Karpas-422 (cell line): ENCODE results near the gene GSTT4. TPM values are rescaled to one million over a fixed set of nuclear protein-coding genes. Genes with fewer than 3 reads are reported as not detected.
"Not testable (repeated sequence)": the region's sequence is repeated elsewhere in the genome, so short reads cannot be mapped to it uniquely, and the experiment has no call there.

ENCODE experiments used
- DNase-seq: peaks from one replicate; pipeline ENCODE4 v3.0.0-alpha.2; 2015
- H2AFZ ChIP-seq: fragments of 200-600 bp; sonication (generic); 2 replicates; pipeline ENCODE4 v1.6.1; 2014; ENCODE audit warnings: antibody characterized with exemption, low read length, mixed read lengths
- H3K27ac ChIP-seq: fragments of 200-600 bp; sonication (generic); 2 replicates; pipeline ENCODE4 v1.5.1; 2014; ENCODE audit warnings: mild to moderate bottlenecking, low read length, moderate library complexity
- H3K27me3 ChIP-seq: fragments of 200-600 bp; sonication (generic); 2 replicates; pipeline ENCODE4 v1.6.1; 2014; ENCODE audit warnings: low read length, mixed read lengths
- H3K36me3 ChIP-seq: fragments of 200-600 bp; sonication (generic); 2 replicates; pipeline ENCODE4 v1.6.1; 2014; ENCODE audit warnings: low read length, mixed read lengths; ENCODE audit not compliant: insufficient read depth
- H3K4me1 ChIP-seq: fragments of 200-600 bp; sonication (generic); 2 replicates; pipeline ENCODE4 v1.6.1; 2014; ENCODE audit warnings: mild to moderate bottlenecking, low read length, mixed read lengths
- H3K4me2 ChIP-seq: fragments of 200-600 bp; sonication (generic); 2 replicates; pipeline ENCODE4 v1.6.1; 2014; ENCODE audit warnings: low read length, low read depth, mild to moderate bottlenecking; ENCODE audit not compliant: poor library complexity, severe bottlenecking
- H3K4me3 ChIP-seq: fragments of 200-600 bp; sonication (generic); 2 replicates; pipeline ENCODE4 v1.5.1; 2014; ENCODE audit warnings: mild to moderate bottlenecking, antibody characterized with exemption, low read length, mixed read lengths
- H3K79me2 ChIP-seq: fragments of 200-600 bp; sonication (generic); 2 replicates; pipeline ENCODE4 v1.6.1; 2014; ENCODE audit warnings: mild to moderate bottlenecking, low read length, mixed read lengths
- H3K9ac ChIP-seq: fragments of 200-600 bp; sonication (generic); 2 replicates; pipeline ENCODE4 v1.6.0; 2014; ENCODE audit warnings: low read length
- H3K9me2 ChIP-seq: fragments of 200-600 bp; sonication (generic), shearing (Covaris generic); replicated peaks from 2 replicates; pipeline ENCODE4 v1.6.0; 2014; ENCODE audit warnings: mild to moderate bottlenecking, low read length, moderate library complexity; ENCODE audit not compliant: insufficient read depth
- H3K9me3 ChIP-seq: fragments of 300-700, 200-600 bp; sonication (generic); 2 replicates; pipeline ENCODE4 v1.6.1; 2014; ENCODE audit warnings: low read length, mixed read lengths
- H4K20me1 ChIP-seq: fragments of 200-600 bp; sonication (generic); 2 replicates; pipeline ENCODE4 v1.6.1; 2014; ENCODE audit warnings: mild to moderate bottlenecking, antibody characterized with exemption, low read length, low read depth; ENCODE audit not compliant: insufficient read depth
- total RNA-seq: library from RNA; depleted of rRNA; stranded (reverse); fragments of >200 nt; shearing (Covaris generic); gene quantifications from 2 replicates; pipeline ENCODE4 v1.2.3, GENCODE V29; 2014; ENCODE audit warnings: low replicate concordance

The GSTT4 gene
- total RNA-seq, 1 experiment from 2014 or later = not detected

DNA sequence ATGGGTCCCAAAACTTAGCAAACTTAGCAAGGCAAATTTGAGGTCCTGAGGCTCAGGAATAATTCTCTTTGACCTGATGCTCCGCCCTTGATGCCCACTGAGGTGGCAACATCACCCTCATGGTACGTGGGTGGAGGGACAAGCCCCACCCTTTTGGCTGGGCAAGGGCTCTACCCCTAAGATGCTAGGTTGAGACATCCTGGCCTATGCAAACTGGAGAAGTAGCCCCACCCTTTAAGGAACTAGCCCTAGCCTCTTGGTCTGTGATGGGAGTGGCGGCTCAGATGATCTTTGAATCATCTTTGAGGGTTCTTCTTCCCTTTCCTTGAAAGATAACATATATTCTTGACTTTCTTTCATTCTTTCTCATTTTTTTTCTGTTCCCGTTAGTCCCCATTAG is 38.7 kb upstream of the GSTT4 start:
- H2AFZ ChIP-seq = no peak overlapping the region
- DNase-seq = no peak
- peaks cover 18% of the 10 kb centered on the region for H3K4me1 ChIP-seq
- H3K9me2 ChIP-seq = no peaks in the 10 kb centered on the region
- no peaks in the 10 kb centered on the region for H3K27me3 ChIP-seq
- H3K9ac ChIP-seq = no peak overlapping the region
- H3K4me3 ChIP-seq = no peak overlapping the region
- H3K9me3 ChIP-seq = no peaks in the 10 kb centered on the region
- H3K36me3 ChIP-seq = peaks cover 4% of the 10 kb centered on the region; the same call in 1 of the 2 replicates
- no peak overlapping the region for H3K27ac ChIP-seq
- H3K4me2 ChIP-seq = no peak overlapping the region
- no peaks in the 10 kb centered on the region for H3K79me2 ChIP-seq
- no peaks in the 10 kb centered on the region for H4K20me1 ChIP-seq

DNA sequence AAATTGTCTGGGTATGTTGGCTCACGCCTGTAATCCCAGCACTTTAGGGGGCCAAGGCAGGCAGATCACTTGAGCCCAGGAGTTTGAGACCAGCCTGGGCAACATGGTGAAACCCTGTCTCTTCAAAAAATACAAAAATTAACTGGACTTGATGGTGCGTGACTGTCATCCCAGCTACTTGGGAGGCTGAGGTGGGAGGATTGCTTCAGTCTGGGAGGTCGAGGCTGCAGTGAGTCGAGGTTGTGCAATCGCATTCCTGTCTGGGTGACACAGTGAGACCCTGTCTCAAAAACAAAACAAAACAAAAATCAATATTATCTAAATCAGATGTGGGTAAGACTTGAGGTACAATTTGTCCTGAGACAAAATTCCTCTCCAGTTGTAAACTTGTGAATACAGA is 38.2 kb upstream of the GSTT4 start:
- not testable (repeated sequence) for DNase-seq, H3K27ac ChIP-seq, H3K9me3 ChIP-seq, H3K27me3 ChIP-seq, H3K9ac ChIP-seq, H3K4me2 ChIP-seq, H4K20me1 ChIP-seq, H2AFZ ChIP-seq, H3K4me3 ChIP-seq, H3K79me2 ChIP-seq, H3K9me2 ChIP-seq, H3K36me3 ChIP-seq
- H3K4me1 ChIP-seq = peaks cover 18% of the 10 kb centered on the region

DNA sequence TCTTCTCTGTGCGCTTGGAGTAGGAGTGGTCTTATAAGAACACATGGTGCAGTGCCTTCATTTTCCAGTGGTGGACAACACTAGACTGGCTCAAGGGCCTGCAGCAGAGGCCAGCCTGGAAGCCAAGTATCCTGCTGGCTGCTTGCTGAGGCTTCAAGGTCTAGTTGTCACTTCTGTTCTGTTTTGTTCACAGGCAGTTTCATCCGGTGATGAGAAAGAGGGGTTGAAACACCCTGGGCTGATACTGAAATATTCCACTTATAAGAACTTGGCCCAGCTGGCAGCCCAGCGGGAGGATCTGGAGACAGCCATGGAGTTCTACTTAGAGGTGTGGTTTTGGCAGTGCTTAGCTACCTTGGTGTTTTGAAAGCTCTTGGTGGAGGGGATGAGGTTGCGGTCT is 35.7 kb upstream of the GSTT4 start:
- H3K9me2 ChIP-seq = no peaks in the 10 kb centered on the region
- H3K4me3 ChIP-seq = no peak overlapping the region
- no peaks in the 10 kb centered on the region for H4K20me1 ChIP-seq
- H3K27ac ChIP-seq = no peak overlapping the region
- peaks cover 9% of the 10 kb centered on the region; the same call in 1 of the 2 replicates for H3K36me3 ChIP-seq
- H3K4me2 ChIP-seq = no peak overlapping the region
- no peak overlapping the region for H3K9ac ChIP-seq
- no peak for DNase-seq
- H2AFZ ChIP-seq = no peak overlapping the region
- H3K27me3 ChIP-seq = no peaks in the 10 kb centered on the region
- peaks cover 5% of the 10 kb centered on the region for H3K4me1 ChIP-seq
- no peaks in the 10 kb centered on the region for H3K9me3 ChIP-seq
- no peaks in the 10 kb centered on the region for H3K79me2 ChIP-seq

DNA sequence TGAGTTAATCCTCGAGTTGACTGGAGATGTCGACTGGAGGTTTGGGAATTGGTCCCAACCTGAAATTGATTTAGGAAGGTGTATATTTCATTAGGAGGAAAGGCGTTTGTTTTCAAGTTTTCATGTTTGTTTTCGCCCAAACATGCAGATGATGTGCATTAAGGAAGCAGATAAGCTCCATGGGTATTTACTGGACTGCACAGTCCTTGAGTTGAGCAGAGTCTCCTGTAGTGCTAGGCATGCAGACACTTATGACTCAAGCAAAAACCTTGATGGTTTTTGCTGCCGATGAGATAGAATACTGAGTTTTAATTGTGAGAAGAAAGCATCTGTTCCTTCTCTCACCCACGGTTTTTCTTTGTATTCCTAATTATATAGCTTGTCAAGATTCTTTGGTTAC is 33.8 kb upstream of the GSTT4 start:
- Histone ChIP-seq H3K27ac (no peak overlapping the region), H3K27me3 (no peaks in the 10 kb centered on the region), H3K4me3 (no peak overlapping the region), H3K79me2 (peaks cover 14% of the 10 kb centered on the region), H3K9ac (no peak overlapping the region), H3K9me2 (no peaks in the 10 kb centered on the region), H2AFZ (no peak overlapping the region), H3K36me3 (peaks cover 9% of the 10 kb centered on the region; the same call in 1 of the 2 replicates), H3K9me3 (no peaks in the 10 kb centered on the region), H3K4me2 (no peak overlapping the region), H3K4me1 (peaks cover 6% of the 10 kb centered on the region), H4K20me1 (no peaks in the 10 kb centered on the region)
- DNase-seq = no peak

DNA sequence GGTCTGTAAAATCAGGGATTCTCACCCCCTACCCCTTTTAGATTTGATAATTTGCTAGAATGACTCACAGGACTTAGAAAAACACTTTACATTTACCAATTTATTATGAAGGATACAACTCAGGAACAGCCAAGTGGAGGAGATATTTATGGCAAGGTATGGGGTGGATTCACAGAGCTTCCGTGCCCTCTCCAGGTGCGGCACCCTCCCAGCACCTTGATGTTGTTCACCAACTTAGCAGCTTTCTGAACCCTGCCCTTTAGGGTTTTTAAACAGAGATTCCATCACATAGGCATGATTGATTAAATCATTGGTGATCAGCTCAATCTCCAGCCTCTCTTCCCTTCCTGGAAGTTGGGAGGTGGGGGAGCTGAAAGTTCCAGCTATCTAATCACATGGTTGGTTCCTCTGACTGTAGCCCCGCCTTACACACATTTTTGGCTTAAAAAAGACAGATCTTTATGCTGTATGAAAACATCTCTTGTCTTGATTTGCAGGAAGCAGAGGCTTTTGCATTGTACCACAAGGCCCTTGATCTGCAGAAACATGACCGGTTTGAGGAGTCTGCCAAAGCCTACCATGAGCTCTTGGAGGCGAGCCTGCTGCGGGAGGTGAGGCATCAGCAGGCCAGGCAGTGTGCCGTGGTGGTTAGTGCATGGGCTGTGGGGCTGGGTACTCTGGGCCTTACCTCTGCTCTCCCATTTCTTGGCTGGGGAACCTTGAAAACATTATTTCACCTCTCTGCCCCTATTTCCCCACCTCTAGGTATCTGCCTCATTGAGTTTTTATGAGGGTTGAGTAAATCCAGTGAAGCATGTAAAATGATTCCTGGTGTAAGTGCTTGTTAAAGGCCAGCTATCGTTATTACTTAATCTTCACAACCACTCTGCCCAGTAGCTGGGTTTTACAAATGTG is 32.9 kb upstream of the GSTT4 start:
- no peak for DNase-seq
- Histone ChIP-seq H3K79me2 (peaks cover 22% of the 10 kb centered on the region), H3K4me1 (peaks cover 9% of the 10 kb centered on the region), H3K27me3 (no peaks in the 10 kb centered on the region), H3K4me3 (no peak overlapping the region), H3K4me2 (no peak overlapping the region), H4K20me1 (no peaks in the 10 kb centered on the region), H3K9me2 (no peaks in the 10 kb centered on the region), H3K36me3 (peaks cover 9% of the 10 kb centered on the region; the same call in 1 of the 2 replicates), H3K9me3 (no peaks in the 10 kb centered on the region), H3K9ac (no peak overlapping the region), H2AFZ (no peak overlapping the region), H3K27ac (no peak overlapping the region)

DNA sequence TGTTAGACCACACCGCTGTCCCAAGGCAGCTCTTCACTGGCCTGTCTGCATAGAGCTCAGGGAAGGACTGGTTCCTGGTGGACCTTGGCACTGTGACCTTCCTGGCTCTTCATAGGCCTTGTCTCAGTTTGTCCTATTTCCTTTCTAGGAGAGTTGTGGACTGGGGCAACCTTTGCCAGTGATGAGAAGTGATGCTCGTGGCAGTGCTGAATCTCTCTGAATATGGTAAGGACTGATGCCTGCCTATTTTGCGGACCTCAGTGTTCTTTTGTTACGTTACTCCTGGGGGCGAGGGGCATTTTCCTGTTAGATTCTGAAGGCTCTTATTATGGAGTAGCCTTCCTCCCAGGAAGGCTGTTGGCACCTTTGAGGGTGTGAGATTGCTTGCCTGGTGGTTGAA is 30.0 kb upstream of the GSTT4 start:
- peaks cover 5% of the 10 kb centered on the region; the same call in 1 of the 2 replicates for H3K36me3 ChIP-seq
- no peak overlapping the region for H3K9ac ChIP-seq
- H3K9me3 ChIP-seq = no peaks in the 10 kb centered on the region
- H3K4me2 ChIP-seq = no peak overlapping the region
- H3K9me2 ChIP-seq = no peaks in the 10 kb centered on the region
- no peaks in the 10 kb centered on the region for H4K20me1 ChIP-seq
- DNase-seq = no peak
- H2AFZ ChIP-seq = no peak overlapping the region
- H3K79me2 ChIP-seq = peaks cover 44% of the 10 kb centered on the region
- H3K4me3 ChIP-seq = no peak overlapping the region
- no peaks in the 10 kb centered on the region for H3K27me3 ChIP-seq
- H3K27ac ChIP-seq = no peak overlapping the region
- H3K4me1 ChIP-seq = peaks cover 15% of the 10 kb centered on the region

DNA sequence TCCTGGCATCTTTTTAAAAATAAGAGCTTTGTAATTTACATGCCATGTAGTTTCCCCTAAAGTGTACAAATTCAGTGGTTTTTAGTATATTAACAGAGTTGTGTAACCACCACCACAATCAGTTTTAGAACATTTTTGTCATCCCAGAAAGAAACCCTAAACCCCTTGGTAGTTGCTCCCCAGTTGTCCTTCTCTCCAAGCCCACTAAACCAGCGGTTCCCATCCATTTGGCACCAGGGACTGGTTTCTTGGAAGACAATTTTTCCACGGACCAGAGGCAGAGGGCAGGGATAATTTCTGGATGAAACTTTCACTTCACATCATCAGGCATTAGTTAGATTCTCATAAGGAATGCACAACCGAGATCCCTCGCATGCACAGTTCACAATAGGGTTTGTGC is 28.5 kb upstream of the GSTT4 start:
- Histone ChIP-seq H3K27me3 (no peaks in the 10 kb centered on the region), H4K20me1 (0 out of 2 replicates have a peak, but pooled peaks cover 7% of the 10 kb centered on the region), H3K79me2 (peaks cover 51% of the 10 kb centered on the region), H3K4me3 (no peak overlapping the region), H3K4me1 (peaks cover 23% of the 10 kb centered on the region), H3K9ac (no peak overlapping the region), H3K27ac (no peak overlapping the region), H2AFZ (no peak overlapping the region), H3K9me2 (no peaks in the 10 kb centered on the region), H3K4me2 (no peak overlapping the region), H3K36me3 (peaks cover 5% of the 10 kb centered on the region; the same call in 1 of the 2 replicates), H3K9me3 (no peaks in the 10 kb centered on the region)
- DNase-seq = no peak

DNA sequence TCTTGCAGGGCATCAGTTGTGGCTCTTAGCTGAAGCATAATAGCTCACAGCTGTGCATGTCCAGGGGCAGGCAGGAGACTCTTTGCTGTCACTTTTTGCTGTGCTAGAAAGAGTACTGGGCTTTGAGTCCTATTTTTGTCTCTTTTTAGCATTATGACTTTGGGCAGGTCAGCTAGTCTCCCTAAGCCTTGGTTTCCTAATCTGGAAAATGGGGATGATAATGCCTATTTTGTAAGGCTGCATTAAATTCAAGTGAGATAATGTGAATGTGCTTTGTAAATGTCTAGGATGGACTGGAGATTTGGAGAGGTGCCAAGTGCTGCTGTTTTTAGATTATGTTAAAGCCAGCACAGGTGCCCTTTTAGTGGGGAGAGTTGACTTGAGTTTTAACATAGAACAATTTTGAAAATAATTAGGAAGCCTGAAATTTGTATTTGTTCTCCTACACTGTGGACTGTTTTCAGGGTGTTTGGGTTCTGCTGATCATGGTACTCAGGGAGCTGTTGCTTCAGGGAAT is 25.0 kb upstream of the GSTT4 start:
- H3K4me1 ChIP-seq = peaks cover 30% of the 10 kb centered on the region
- no peak overlapping the region for H3K4me2 ChIP-seq
- no peak overlapping the region for H3K4me3 ChIP-seq
- no peak overlapping the region for H3K9ac ChIP-seq
- no peaks in the 10 kb centered on the region for H3K9me2 ChIP-seq
- H3K27me3 ChIP-seq = no peaks in the 10 kb centered on the region
- no peaks in the 10 kb centered on the region for H3K36me3 ChIP-seq
- H3K27ac ChIP-seq = no peak overlapping the region
- no peaks in the 10 kb centered on the region for H3K9me3 ChIP-seq
- DNase-seq = no peak
- no peak overlapping the region for H2AFZ ChIP-seq
- 0 out of 2 replicates have a peak, but pooled peaks cover 18% of the 10 kb centered on the region for H4K20me1 ChIP-seq
- H3K79me2 ChIP-seq = peaks cover 51% of the 10 kb centered on the region
